CD4-positive, alpha-beta memory T cell (primary cell): ENCODE data around the gene HCRT. TPM values are rescaled to one million over a fixed set of nuclear protein-coding genes. Genes with fewer than 3 reads are reported as not detected.
"Not testable (repeated sequence)": the region's sequence is repeated elsewhere in the genome, so short reads cannot be mapped to it uniquely, and the experiment has no call there.

Experiments used
- CTCF ChIA-PET: fragments of 350-600 bp; sonication (Branson Sonifier 250); formaldehyde crosslinking; loops from one replicate; lab custom pipeline; 2021; ENCODE audit warnings: inconsistent platforms; ENCODE audit not compliant: partially characterized antibody; lab: Charles Lee
- POLR2A ChIA-PET: fragments of 350-600 bp; sonication (Branson Sonifier 250); formaldehyde crosslinking; loops from one replicate; lab custom pipeline; 2021; ENCODE audit not compliant: partially characterized antibody; lab: Charles Lee
- DNase-seq, 5 donors: peaks; one replicate each; pipeline versions ENCODE4 v3.0.0 to v3.0.0-alpha.2; 2020 to 2022; ENCODE audit warnings: mixed read lengths in 1 of 5
- H3K27ac ChIP-seq: one replicate; pipeline ENCODE4 v1.7.0; 2013; ENCODE audit warnings: low read depth, low read length
- H3K27me3 ChIP-seq: 2 replicates; pipeline ENCODE4 v1.7.0; 2013; ENCODE audit warnings: mild to moderate bottlenecking, low read length, moderate library complexity; ENCODE audit not compliant: insufficient read depth
- H3K36me3 ChIP-seq: 2 replicates; pipeline ENCODE4 v1.7.0; 2013; ENCODE audit warnings: mild to moderate bottlenecking, low read length, moderate library complexity; ENCODE audit not compliant: insufficient read depth
- H3K4me1 ChIP-seq: 2 replicates; pipeline ENCODE4 v1.7.0; 2013; ENCODE audit warnings: mild to moderate bottlenecking, low read length, moderate library complexity; ENCODE audit not compliant: insufficient read depth
- H3K4me3 ChIP-seq, 2 donors: one replicate each; pipeline ENCODE4 v1.7.0; 2013; ENCODE audit warnings: low read length in 2 of 2, mild to moderate bottlenecking in 1 of 2
- H3K9me3 ChIP-seq, 2 donors: one replicate each; pipeline ENCODE4 v1.7.0; 2013; ENCODE audit warnings: low read length in 2 of 2, control low read depth in 1 of 2; ENCODE audit not compliant: control insufficient read depth in 1 of 2
- H3K27ac Mint-ChIP-seq, 7 donors: one replicate each; pipeline ENCODE4 v1.8.0; 2020 to 2021; ENCODE audit warnings: mixed read lengths in 7 of 7, mild to moderate bottlenecking in 6 of 7, inconsistent platforms in 3 of 7, moderate library complexity in 3 of 7
- H3K27me3 Mint-ChIP-seq, 2 donors: one replicate each; pipeline ENCODE4 v1.8.0; 2020 to 2021; ENCODE audit warnings: mixed read lengths in 2 of 2
- H3K36me3 Mint-ChIP-seq, 2 donors: one replicate each; pipeline ENCODE4 v1.8.0; 2020 to 2021; ENCODE audit warnings: mixed read lengths in 2 of 2, inconsistent platforms in 1 of 2, mild to moderate bottlenecking in 1 of 2
- H3K4me1 Mint-ChIP-seq, 4 donors: one replicate each; pipeline ENCODE4 v1.8.0; 2020 to 2021; ENCODE audit warnings: mixed read lengths in 4 of 4, mild to moderate bottlenecking in 1 of 4
- H3K4me3 Mint-ChIP-seq, 8 donors: one replicate each; pipeline ENCODE4 v1.8.0; 2020 to 2021; ENCODE audit warnings: mixed read lengths in 8 of 8, mild to moderate bottlenecking in 7 of 8, moderate library complexity in 6 of 8, inconsistent platforms in 3 of 8
- H3K9me3 Mint-ChIP-seq, 8 donors: one replicate each; pipeline ENCODE4 v1.8.0; 2020 to 2021; ENCODE audit warnings: mixed read lengths in 8 of 8, mild to moderate bottlenecking in 5 of 8, inconsistent platforms in 3 of 8, moderate library complexity in 1 of 8
- intact Hi-C: fragments of 100-400 bp; cut with micrococcal nuclease; formaldehyde crosslinking; loops from one replicate; pipeline ENCODE4 v1.15.1; 2023
- polyA plus RNA-seq, 2 donors: library from polyadenylated mRNA; unstranded; fragments of 300-500 nt; fragmentation: Illumina TruSeq; gene quantifications; one replicate each; pipeline ENCODE4 v1.2.3, GENCODE V29; 2021
- total RNA-seq, 2 experiments: library from RNA; stranded (reverse); gene quantifications; one replicate each; pipeline ENCODE4 v1.2.3, GENCODE V29; 2021

HCRT gene
- total and polyA plus RNA-seq, 4 experiments from 2014 or later, result not detected

DNA sequence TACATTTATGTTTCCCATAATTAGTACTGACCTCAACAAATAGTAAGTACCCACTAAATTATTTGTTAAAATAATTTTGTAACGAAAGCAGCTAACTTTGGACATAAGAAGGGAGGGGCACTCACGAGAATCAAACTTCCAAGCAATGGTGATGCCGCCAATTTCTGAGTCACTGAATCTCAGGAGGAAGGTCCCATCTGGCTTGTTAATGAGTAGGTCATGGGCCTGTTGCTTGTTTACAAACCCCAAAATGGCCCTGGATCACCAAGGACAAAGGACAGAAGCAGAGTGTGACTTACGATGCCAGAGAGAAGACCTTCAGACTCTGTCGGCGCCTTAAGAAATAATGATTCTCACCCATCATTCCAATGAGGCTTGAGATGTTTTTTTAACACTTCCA, 24.8 kb upstream of the HCRT start:
- ChIA-PET POLR2A (interaction anchor here (0.9 kb wide), 1 partner anchor 12 kb away, joined by 3 read pairs; no protein-coding TSS in a partner anchor), CTCF (interaction anchor here (2.4 kb wide), 1 partner anchor 12 kb away, joined by 10 read pairs; no protein-coding TSS in a partner anchor)
- no peaks in the 10 kb centered on the region for H3K27me3 ChIP-seq
- no peak overlapping the region for H3K4me3 Mint-ChIP-seq
- intact Hi-C loops, result no loop called here
- DNase-seq, result no peak
- H3K4me1 ChIP-seq, result no peaks in the 10 kb centered on the region
- peaks cover 42 to 64% of the 10 kb centered on the region in 2 donors for H3K36me3 Mint-ChIP-seq
- no peak overlapping the region for H3K4me3 ChIP-seq
- H3K4me1 Mint-ChIP-seq, result peaks cover 0 to 1% (median 0%) of the 10 kb centered on the region in 4 donors
- no peaks in the 10 kb centered on the region for H3K27me3 Mint-ChIP-seq
- no peaks in the 10 kb centered on the region for H3K9me3 Mint-ChIP-seq
- H3K9me3 ChIP-seq, result no peaks in the 10 kb centered on the region
- peak overlapping the region in 1 of 7 donors; percentile 81 for H3K27ac Mint-ChIP-seq
- H3K27ac ChIP-seq, result no peak overlapping the region
- peaks cover 64% of the 10 kb centered on the region for H3K36me3 ChIP-seq

DNA sequence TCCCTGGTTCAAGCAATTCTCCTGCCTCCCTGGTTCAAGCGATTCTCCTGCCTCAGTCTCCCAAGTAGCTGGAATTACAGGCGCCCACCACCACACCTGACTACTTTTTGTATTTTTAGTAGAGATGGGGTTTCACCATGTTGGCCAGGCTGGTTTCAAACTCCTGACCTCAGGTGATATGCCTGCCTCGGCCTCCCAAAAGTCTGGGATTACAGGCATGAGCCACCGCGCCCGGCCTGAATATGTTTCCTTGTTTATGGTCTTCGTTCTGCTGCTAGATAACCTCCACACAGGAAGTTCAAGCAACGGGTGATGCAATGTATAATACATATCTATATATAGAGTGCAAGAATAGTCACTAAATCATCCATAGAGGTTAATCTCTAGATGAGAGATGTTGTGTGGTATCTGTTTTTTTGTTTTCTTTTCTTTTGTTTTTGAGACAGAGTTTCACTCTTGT, 20.9 kb upstream of the HCRT start:
- peak overlapping the region in 5 of 7 donors; percentile 12 to 66 (median 43) for H3K27ac Mint-ChIP-seq
- H3K9me3 ChIP-seq, H3K4me1 ChIP-seq, DNase-seq, H3K4me3 ChIP-seq, H3K27ac ChIP-seq, H3K9me3 Mint-ChIP-seq, intact Hi-C loops, H3K4me3 Mint-ChIP-seq, H3K4me1 Mint-ChIP-seq, H3K27me3 ChIP-seq, POLR2A ChIA-PET, H3K27me3 Mint-ChIP-seq: not testable (repeated sequence)
- H3K36me3 Mint-ChIP-seq, result peaks cover 56 to 73% of the 10 kb centered on the region in 2 donors
- H3K36me3 ChIP-seq, result peaks cover 66% of the 10 kb centered on the region
- CTCF ChIA-PET, result interaction anchor here (1.4 to 2.0 kb wide), 2 partner anchors 16 kb away, joined by 5 read pairs; no protein-coding TSS in a partner anchor

DNA sequence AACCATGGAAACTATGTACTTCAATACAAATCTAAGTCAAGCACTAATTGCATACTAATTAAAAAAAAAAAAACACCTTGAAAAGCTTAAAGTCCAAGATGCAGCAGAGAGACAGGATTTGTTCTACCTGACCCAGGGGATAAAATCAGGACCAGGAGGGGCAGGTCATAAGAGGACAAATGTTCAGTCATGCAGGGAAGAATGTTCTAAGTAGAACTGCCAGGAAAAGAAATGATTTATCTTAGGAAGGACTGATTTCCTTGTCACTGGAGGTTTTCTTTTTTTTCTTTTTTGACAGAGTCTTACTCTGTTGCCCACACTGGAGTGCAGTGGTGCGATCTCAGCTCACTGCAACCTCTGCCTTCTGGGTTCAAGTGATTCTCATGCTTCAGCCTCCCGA, 18.1 kb upstream of the HCRT start:
- H3K4me3 ChIP-seq, result no peak overlapping the region
- Mint-ChIP-seq H3K27me3 (no peaks in the 10 kb centered on the region), H3K9me3 (no peaks in the 10 kb centered on the region), H3K27ac (peak overlapping the region in 3 of 7 donors; percentile 12 to 47 (median 19)), H3K4me3 (no peak overlapping the region), H3K36me3 (peaks cover 45 to 68% of the 10 kb centered on the region in 2 donors), H3K4me1 (peaks cover 0 to 7% (median 3%) of the 10 kb centered on the region in 4 donors)
- H3K27ac ChIP-seq, result no peak overlapping the region
- no peaks in the 10 kb centered on the region for H3K27me3 ChIP-seq
- ChIA-PET CTCF (interaction anchor here (0.6 kb wide), 1 partner anchor 19 kb away, joined by 3 read pairs; no protein-coding TSS in a partner anchor), POLR2A (no interaction called here)
- H3K9me3 ChIP-seq, result no peaks in the 10 kb centered on the region
- intact Hi-C loops, result no loop called here
- peaks cover 57% of the 10 kb centered on the region for H3K36me3 ChIP-seq
- DNase-seq, result no peak
- H3K4me1 ChIP-seq, result no peaks in the 10 kb centered on the region

DNA sequence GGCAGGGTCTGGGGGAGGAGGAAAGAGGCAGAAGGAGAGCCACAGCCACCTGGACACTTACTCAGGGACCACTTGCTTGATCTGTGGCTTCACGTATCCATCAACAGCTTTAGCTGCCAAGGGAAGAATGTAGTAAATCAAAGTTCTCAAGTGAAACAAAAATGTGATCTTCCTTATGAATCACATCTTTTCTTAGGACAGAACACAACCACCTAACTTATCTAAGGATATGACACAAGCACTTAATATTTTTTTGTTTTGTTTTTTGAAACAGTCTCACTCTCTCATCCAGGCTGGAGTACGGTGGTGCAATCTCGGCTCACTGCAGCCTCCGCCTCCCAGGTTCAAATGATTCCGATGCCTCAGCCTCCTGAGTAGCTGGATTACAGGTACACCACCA, 17.4 kb upstream of the HCRT start:
- Histone ChIP-seq H3K4me1 (no peaks in the 10 kb centered on the region), H3K27ac (no peak overlapping the region), H3K27me3 (no peaks in the 10 kb centered on the region), H3K4me3 (no peak overlapping the region), H3K36me3 (peaks cover 57% of the 10 kb centered on the region), H3K9me3 (no peaks in the 10 kb centered on the region)
- Mint-ChIP-seq H3K27ac (peak overlapping the region in 1 of 7 donors; percentile 53), H3K36me3 (peaks cover 44 to 68% of the 10 kb centered on the region in 2 donors), H3K4me3 (no peak overlapping the region), H3K4me1 (peaks cover 0 to 7% (median 3%) of the 10 kb centered on the region in 4 donors), H3K9me3 (no peaks in the 10 kb centered on the region), H3K27me3 (no peaks in the 10 kb centered on the region)
- DNase-seq, result no peak
- CTCF ChIA-PET, result no interaction called here
- POLR2A ChIA-PET, result interaction anchor here (1.1 to 1.2 kb wide), 2 partner anchors 20 to 73 kb away, joined by 4 read pairs; no protein-coding TSS in a partner anchor
- intact Hi-C loops, result no loop called here

DNA sequence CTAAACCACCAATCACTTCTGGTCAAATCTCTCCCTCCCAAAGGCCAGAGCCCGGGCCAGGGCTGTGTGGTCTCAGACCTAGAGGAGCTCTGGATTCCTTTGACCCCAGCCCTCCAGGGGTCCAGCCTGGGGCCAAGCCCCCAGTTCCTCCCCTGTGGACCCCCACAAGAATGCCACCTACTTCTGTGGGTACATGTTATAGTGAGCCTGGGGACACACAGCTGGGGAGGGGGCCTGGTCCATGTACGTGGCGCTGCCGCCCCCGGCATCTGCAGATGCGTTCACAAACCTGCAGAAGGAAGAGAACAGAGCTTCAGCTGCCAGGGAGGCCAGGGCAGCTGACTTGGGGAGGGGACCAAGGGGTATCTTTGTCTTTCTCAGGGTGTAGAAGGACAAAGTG, 16.9 kb upstream of the HCRT start:
- POLR2A ChIA-PET, result interaction anchor here (1.1 to 1.2 kb wide), 2 partner anchors 20 to 73 kb away, joined by 4 read pairs; no protein-coding TSS in a partner anchor
- H3K27ac ChIP-seq, result no peak overlapping the region

DNA sequence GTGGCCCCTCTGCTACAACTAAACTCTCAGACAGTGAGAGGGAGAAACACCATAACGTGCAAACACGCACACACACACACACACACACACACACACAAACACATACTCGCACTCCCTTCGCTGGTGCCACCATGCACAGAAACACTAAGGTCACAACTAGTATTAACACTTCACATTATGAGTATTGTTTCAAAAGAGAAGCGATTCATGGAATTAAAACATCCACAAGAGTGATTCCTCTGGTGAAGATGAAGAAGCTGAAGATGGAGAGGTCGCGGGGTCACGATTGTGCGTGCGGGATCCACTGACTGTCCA, 16.2 kb upstream of the HCRT start:
- Histone ChIP-seq H3K9me3 (no peaks in the 10 kb centered on the region), H3K4me1 (no peaks in the 10 kb centered on the region), H3K27ac (no peak overlapping the region), H3K4me3 (no peak overlapping the region), H3K36me3 (peaks cover 52% of the 10 kb centered on the region), H3K27me3 (no peaks in the 10 kb centered on the region)
- Mint-ChIP-seq H3K27ac (peak overlapping the region in 1 of 7 donors; percentile 70), H3K36me3 (peaks cover 38 to 61% of the 10 kb centered on the region in 2 donors), H3K4me1 (peaks cover 0 to 8% (median 4%) of the 10 kb centered on the region in 4 donors), H3K4me3 (no peak overlapping the region), H3K27me3 (no peaks in the 10 kb centered on the region), H3K9me3 (no peaks in the 10 kb centered on the region)
- DNase-seq, result no peak
- POLR2A ChIA-PET, result interaction anchor here (1.2 kb wide), 1 partner anchor 21 kb away, joined by 4 read pairs; no protein-coding TSS in a partner anchor
- CTCF ChIA-PET, result interaction anchor here (1.9 kb wide), 1 partner anchor 21 kb away, joined by 11 read pairs; no protein-coding TSS in a partner anchor
- intact Hi-C loops, result no loop called here

More for the DNA sequence above, 16.9 kb upstream of the HCRT start:
- CTCF ChIA-PET, result no interaction called here
- peaks cover 0 to 7% (median 3%) of the 10 kb centered on the region in 4 donors for H3K4me1 Mint-ChIP-seq
- H3K9me3 Mint-ChIP-seq, result no peaks in the 10 kb centered on the region
- intact Hi-C loops, result no loop called here
- DNase-seq, result no peak
- Histone ChIP-seq H3K36me3 (peaks cover 53% of the 10 kb centered on the region), H3K27me3 (no peaks in the 10 kb centered on the region), H3K4me3 (no peak overlapping the region), H3K4me1 (no peaks in the 10 kb centered on the region), H3K9me3 (no peaks in the 10 kb centered on the region)
- no peak overlapping the region for H3K4me3 Mint-ChIP-seq
- H3K27me3 Mint-ChIP-seq, result no peaks in the 10 kb centered on the region
- H3K27ac Mint-ChIP-seq, result peak overlapping the region in 1 of 7 donors; percentile 76
- peaks cover 39 to 63% of the 10 kb centered on the region in 2 donors for H3K36me3 Mint-ChIP-seq

DNA sequence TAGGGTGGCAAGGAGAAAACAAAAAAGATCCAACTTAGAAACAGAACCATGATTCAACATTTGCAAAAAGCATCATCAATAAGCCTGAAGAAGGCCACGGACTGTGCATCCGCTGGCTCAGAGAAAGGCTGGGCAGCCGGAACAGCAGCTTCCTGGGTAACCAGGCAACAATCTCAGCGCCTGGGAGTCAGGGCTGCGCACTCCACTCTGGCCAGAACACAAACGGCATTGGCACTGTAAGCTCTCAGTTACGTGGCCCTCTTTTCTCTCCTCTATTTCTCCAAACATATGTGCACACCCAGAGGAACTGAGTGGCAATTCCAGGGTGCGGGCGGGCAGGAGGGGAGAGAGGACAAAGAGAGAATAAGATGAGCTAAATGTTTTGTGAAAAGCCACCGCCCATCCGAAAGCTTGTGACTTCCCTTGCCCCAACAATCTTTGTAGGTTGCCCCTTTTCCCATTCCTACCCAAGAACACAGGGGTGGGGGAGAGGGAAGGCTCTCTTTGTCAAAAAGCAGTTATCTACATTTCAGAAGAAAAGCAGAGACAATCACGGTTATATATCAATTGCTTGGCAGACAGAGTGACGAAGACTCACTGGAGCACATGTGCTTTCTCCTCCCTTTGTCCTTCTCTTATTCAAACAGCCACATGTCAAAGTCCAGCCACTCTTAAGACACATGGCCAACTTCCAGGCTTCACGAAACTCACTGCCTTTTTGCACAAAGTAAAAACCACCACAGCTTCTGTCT, 15.6 kb upstream of the HCRT start:
- Histone ChIP-seq H3K4me1 (no peaks in the 10 kb centered on the region), H3K27ac (no peak overlapping the region), H3K9me3 (no peaks in the 10 kb centered on the region), H3K36me3 (peaks cover 51% of the 10 kb centered on the region), H3K27me3 (no peaks in the 10 kb centered on the region), H3K4me3 (no peak overlapping the region)
- no peaks in the 10 kb centered on the region for H3K9me3 Mint-ChIP-seq
- peaks cover 0 to 8% (median 4%) of the 10 kb centered on the region in 4 donors for H3K4me1 Mint-ChIP-seq
- H3K36me3 Mint-ChIP-seq, result peaks cover 34 to 56% of the 10 kb centered on the region in 2 donors
- H3K27me3 Mint-ChIP-seq, result no peaks in the 10 kb centered on the region
- ChIA-PET CTCF (interaction anchor here (0.5 to 1.9 kb wide), 2 partner anchors 21 to 173 kb away, joined by 3 to 11 read pairs; no protein-coding TSS in a partner anchor), POLR2A (interaction anchor here (1.5 kb wide), 1 partner anchor 19 kb away, joined by 3 read pairs; the partner anchor contains the start of gene KCNH4)
- intact Hi-C loops, result no loop called here
- no peak overlapping the region for H3K4me3 Mint-ChIP-seq
- H3K27ac Mint-ChIP-seq, result peak overlapping the region in 1 of 7 donors; percentile 60
- DNase-seq, result no peak
